ENCODE measurements around the gene F13B.
"Not testable (repeated sequence)": the region's sequence is repeated elsewhere in the genome, so short reads cannot be mapped to it uniquely, and the experiment has no call there.

Gene F13B

GRCh38 chr1:197066719-197067456, at the start of gene F13B:
Gene F13B (minus strand): TSS chr1:197067260. CDS start chr1:197067223, 37 bp downstream.
- no peak within 1 kb of the TSS for H3K4me3 Mint-ChIP-seq
- peaks cover 6% of the 10 kb centered on the region for H3K9me3 Mint-ChIP-seq
- peaks cover 6% of the 10 kb centered on the region for H3K27me3 Mint-ChIP-seq
- H3K27ac Mint-ChIP-seq = no peak within 1 kb of the TSS
- H3K4me1 Mint-ChIP-seq = no peaks in the 10 kb centered on the region
- peaks cover 3% of the 10 kb centered on the region for H3K36me3 Mint-ChIP-seq

- Mint-ChIP-seq H3K4me1 (no peaks in the 10 kb centered on the region), H3K9me3 (peaks cover 4% of the 10 kb centered on the region), H3K27ac (no peak overlapping the region), H3K36me3 (peaks cover under 1% of the 10 kb centered on the region), H3K27me3 (no peaks in the 10 kb centered on the region), H3K4me3 (no peak overlapping the region)
Measured at GRCh38 chr1:197116156-197116555, 49.1 kb upstream of the F13B start.

- H3K9me3 Mint-ChIP-seq = peaks cover 8% of the 10 kb centered on the region
- H3K4me3 Mint-ChIP-seq = no peak overlapping the region
- H3K36me3 Mint-ChIP-seq = peaks cover 6% of the 10 kb centered on the region
- peaks cover 15% of the 10 kb centered on the region for H3K4me1 Mint-ChIP-seq
- H3K27ac Mint-ChIP-seq = no peak overlapping the region
- no peaks in the 10 kb centered on the region for H3K27me3 Mint-ChIP-seq
Measured at GRCh38 chr1:197106869-197107268, 39.8 kb upstream of the F13B start.

GRCh38 chr1:197103300-197103699, 36.2 kb upstream of the F13B start:
- H3K4me3 Mint-ChIP-seq = no peak overlapping the region
- H3K27ac Mint-ChIP-seq = no peak overlapping the region
- H3K4me1 Mint-ChIP-seq = peaks cover 31% of the 10 kb centered on the region
- no peaks in the 10 kb centered on the region for H3K9me3 Mint-ChIP-seq
- H3K27me3 Mint-ChIP-seq = no peaks in the 10 kb centered on the region
- H3K36me3 Mint-ChIP-seq = peaks cover 2% of the 10 kb centered on the region

GRCh38 chr1:197101978-197102377, 34.9 kb upstream of the F13B start:
- H3K36me3 Mint-ChIP-seq = peaks cover 2% of the 10 kb centered on the region
- no peaks in the 10 kb centered on the region for H3K9me3 Mint-ChIP-seq
- H3K27ac Mint-ChIP-seq = no peak overlapping the region
- H3K27me3 Mint-ChIP-seq = no peaks in the 10 kb centered on the region
- H3K4me3 Mint-ChIP-seq = no peak overlapping the region
- H3K4me1 Mint-ChIP-seq = peaks cover 31% of the 10 kb centered on the region

GRCh38 chr1:197100677-197101076, 33.6 kb upstream of the F13B start:
- H3K4me3 Mint-ChIP-seq = peak overlapping the region; percentile 34
- peaks cover 31% of the 10 kb centered on the region for H3K4me1 Mint-ChIP-seq
- peak overlapping the region; percentile 26 for H3K27ac Mint-ChIP-seq
- H3K9me3 Mint-ChIP-seq = no peaks in the 10 kb centered on the region
- peaks cover 2% of the 10 kb centered on the region for H3K36me3 Mint-ChIP-seq
- no peaks in the 10 kb centered on the region for H3K27me3 Mint-ChIP-seq

- H3K4me1 Mint-ChIP-seq = peaks cover 31% of the 10 kb centered on the region
- no peak overlapping the region for H3K4me3 Mint-ChIP-seq
- no peak overlapping the region for H3K27ac Mint-ChIP-seq
- no peaks in the 10 kb centered on the region for H3K27me3 Mint-ChIP-seq
- H3K36me3 Mint-ChIP-seq = no peaks in the 10 kb centered on the region
- no peaks in the 10 kb centered on the region for H3K9me3 Mint-ChIP-seq
Measured at GRCh38 chr1:197099444-197099843, 32.4 kb upstream of the F13B start.

- not testable (repeated sequence) for H3K9me3 Mint-ChIP-seq, H3K36me3 Mint-ChIP-seq, H3K27ac Mint-ChIP-seq, H3K4me3 Mint-ChIP-seq, H3K27me3 Mint-ChIP-seq
- H3K4me1 Mint-ChIP-seq = peaks cover 17% of the 10 kb centered on the region
Measured at GRCh38 chr1:197096971-197097370, 29.9 kb upstream of the F13B start.

- no peak overlapping the region for H3K4me3 Mint-ChIP-seq
- no peak overlapping the region for H3K27ac Mint-ChIP-seq
- H3K4me1 Mint-ChIP-seq = peaks cover 9% of the 10 kb centered on the region
- no peaks in the 10 kb centered on the region for H3K9me3 Mint-ChIP-seq
- H3K27me3 Mint-ChIP-seq = no peaks in the 10 kb centered on the region
- no peaks in the 10 kb centered on the region for H3K36me3 Mint-ChIP-seq
Measured at GRCh38 chr1:197096137-197096536, 29.1 kb upstream of the F13B start.

GRCh38 chr1:197093226-197093885, 26.3 kb upstream of the F13B start:
- Mint-ChIP-seq H3K27ac (no peak overlapping the region), H3K4me3 (no peak overlapping the region), H3K27me3 (no peaks in the 10 kb centered on the region), H3K9me3 (no peaks in the 10 kb centered on the region), H3K4me1 (no peaks in the 10 kb centered on the region), H3K36me3 (no peaks in the 10 kb centered on the region)

- Mint-ChIP-seq H3K36me3 (no peaks in the 10 kb centered on the region), H3K27ac (no peak overlapping the region), H3K4me3 (no peak overlapping the region), H3K9me3 (no peaks in the 10 kb centered on the region), H3K4me1 (no peaks in the 10 kb centered on the region), H3K27me3 (no peaks in the 10 kb centered on the region)
Measured at GRCh38 chr1:197092491-197093023, 25.5 kb upstream of the F13B start.

- Mint-ChIP-seq H3K4me1 (no peaks in the 10 kb centered on the region), H3K4me3 (no peak overlapping the region), H3K27ac (no peak overlapping the region), H3K27me3 (peaks cover 8% of the 10 kb centered on the region), H3K9me3 (no peaks in the 10 kb centered on the region), H3K36me3 (no peaks in the 10 kb centered on the region)
Measured at GRCh38 chr1:197083474-197083873, 16.4 kb upstream of the F13B start.

- H3K4me3 Mint-ChIP-seq = no peak overlapping the region
- H3K27ac Mint-ChIP-seq = no peak overlapping the region
- H3K4me1 Mint-ChIP-seq = no peaks in the 10 kb centered on the region
- H3K9me3 Mint-ChIP-seq = no peaks in the 10 kb centered on the region
- H3K36me3 Mint-ChIP-seq = no peaks in the 10 kb centered on the region
- H3K27me3 Mint-ChIP-seq = peaks cover 8% of the 10 kb centered on the region
Measured at GRCh38 chr1:197081117-197081753, 14.2 kb upstream of the F13B start.

GRCh38 chr1:197080323-197080722, 13.3 kb upstream of the F13B start:
- peaks cover 4% of the 10 kb centered on the region for H3K9me3 Mint-ChIP-seq
- H3K4me1 Mint-ChIP-seq = no peaks in the 10 kb centered on the region
- H3K27ac Mint-ChIP-seq = no peak overlapping the region

GRCh38 chr1:197076585-197076984, 9.5 kb upstream of the F13B start:
- no peaks in the 10 kb centered on the region for H3K36me3 Mint-ChIP-seq

More at GRCh38 chr1:197080323-197080722, 13.3 kb upstream of the F13B start:
- H3K27me3 Mint-ChIP-seq = peaks cover 9% of the 10 kb centered on the region
- H3K4me3 Mint-ChIP-seq = no peak overlapping the region
- no peaks in the 10 kb centered on the region for H3K36me3 Mint-ChIP-seq

GRCh38 chr1:197073978-197074377, 6.9 kb upstream of the F13B start:
- H3K27me3 Mint-ChIP-seq = peaks cover 9% of the 10 kb centered on the region
- peaks cover 3% of the 10 kb centered on the region for H3K36me3 Mint-ChIP-seq
- no peak overlapping the region for H3K4me3 Mint-ChIP-seq
- H3K27ac Mint-ChIP-seq = no peak overlapping the region
- H3K4me1 Mint-ChIP-seq = no peaks in the 10 kb centered on the region
- H3K9me3 Mint-ChIP-seq = peaks cover 16% of the 10 kb centered on the region

More at GRCh38 chr1:197076585-197076984, 9.5 kb upstream of the F13B start:
- peaks cover 12% of the 10 kb centered on the region for H3K27me3 Mint-ChIP-seq
- no peak overlapping the region for H3K27ac Mint-ChIP-seq
- H3K9me3 Mint-ChIP-seq = peaks cover 9% of the 10 kb centered on the region
- no peaks in the 10 kb centered on the region for H3K4me1 Mint-ChIP-seq
- H3K4me3 Mint-ChIP-seq = no peak overlapping the region

Data from activated naive CD4-positive, alpha-beta T cell treated with anti-CD3 and anti-CD28 coated beads, Interleukin-2, amount 50 U/mL, for 24 hours (primary cell).